Tibial nerve (tissue), 4 donors: Measurements from ENCODE around the gene ERC2. TPM values are rescaled to one million over a fixed set of nuclear protein-coding genes. Genes with fewer than 3 reads are reported as not detected.

ENCODE experiments used
- DNase-seq, 2 donors: peaks; one replicate each; pipeline ENCODE4 v3.0.0-alpha.2; 2019; ENCODE audit warnings: low spot score in 2 of 2
- H3K27ac ChIP-seq, 4 donors: fragments of 200-600 bp; sonication (generic) in 3 of 4; one replicate each; pipeline ENCODE4 v1.5.1; 2017 to 2019; ENCODE audit warnings: mild to moderate bottlenecking in 1 of 4
- H3K27me3 ChIP-seq, 2 donors: fragments of 200-600 bp; sonication (generic) in 1 of 2; one replicate each; pipeline versions ENCODE4 v1.5.1 to v1.6.0; 2017 to 2019
- H3K36me3 ChIP-seq, 3 donors: fragments of 200-600 bp; sonication (generic); one replicate each; pipeline ENCODE4 v1.5.1; 2018 to 2019
- H3K4me1 ChIP-seq, 4 donors: fragments of 200-600 bp; sonication (generic) in 3 of 4; one replicate each; pipeline ENCODE4 v1.5.1; 2017 to 2019
- H3K4me3 ChIP-seq, 4 donors: fragments of 200-600 bp; sonication (generic) in 3 of 4; one replicate each; pipeline ENCODE4 v1.5.1; 2017 to 2019; ENCODE audit warnings: mild to moderate bottlenecking in 1 of 4, moderate library complexity in 1 of 4
- H3K9me3 ChIP-seq, 4 donors: fragments of 200-600 bp; sonication (generic) in 3 of 4; one replicate each; pipeline ENCODE4 v1.5.1; 2017 to 2019
- CTCF ChIP-seq, 5 experiments: fragments of 200-600 bp in 3 of 5; fragments of 450-650 bp in 2 of 5; sonication (generic) in 3 of 5; IDR thresholded peaks; one replicate each; pipeline ENCODE4 v1.5.1; 2016 to 2019; ENCODE audit warnings: antibody characterized with exemption in 5 of 5, mild to moderate bottlenecking in 3 of 5, moderate library complexity in 2 of 5
- EP300 ChIP-seq, 2 donors: sonication (generic); formaldehyde crosslinking; IDR thresholded peaks; one replicate each; pipeline ENCODE4 v1.6.1; 2017; ENCODE audit warnings: antibody characterized with exemption in 2 of 2, mild to moderate bottlenecking in 1 of 2
- POLR2A ChIP-seq, 2 donors: fragments of 450-650 bp; IDR thresholded peaks; one replicate each; pipeline ENCODE4 v1.6.1; 2017; ENCODE audit warnings: antibody characterized with exemption in 2 of 2, mild to moderate bottlenecking in 2 of 2, moderate library complexity in 2 of 2
- WGBS, 2 donors: methylation state at CpG; one replicate each; pipeline ENCODE4 v1.1.5; 2018; 5-methylcytosine and 5-hydroxymethylcytosine counted together
- total RNA-seq, 4 donors: library from RNA; depleted of rRNA; stranded (reverse); fragments of >200 nt; gene quantifications; one replicate each; pipeline ENCODE4 v1.1.0, GENCODE V29; 2016

ERC2 gene
- total RNA-seq, 4 donors from 2014 or later, result 0.84 to 0.98 (median 0.90) TPM; not detected in 1

GRCh38 chr3:56397798-56398197 is 70.5 kb downstream of the ERC2 start:
- no peaks in the 10 kb centered on the region for H3K27me3 ChIP-seq
- DNase-seq, result no peak
- H3K27ac ChIP-seq, result no peak overlapping the region
- WGBS, 2 donors, result 86 to 88% methylated on average over 2 of the region's 2 CpGs
- H3K36me3 ChIP-seq, result no peaks in the 10 kb centered on the region
- TF ChIP-seq EP300 (IDR thresholded peaks at IDR 0.05), result no peak
- no peak for TF ChIP-seq CTCF (IDR thresholded peaks at IDR 0.05)
- no peak for TF ChIP-seq POLR2A (IDR thresholded peaks at IDR 0.05)
- no peak overlapping the region for H3K4me3 ChIP-seq
- no peaks in the 10 kb centered on the region for H3K4me1 ChIP-seq
- no peaks in the 10 kb centered on the region for H3K9me3 ChIP-seq

- H3K27me3 ChIP-seq, result no peaks in the 10 kb centered on the region
- no peak overlapping the region for H3K4me3 ChIP-seq
- no peaks in the 10 kb centered on the region for H3K36me3 ChIP-seq
- H3K9me3 ChIP-seq, result no peaks in the 10 kb centered on the region
- H3K4me1 ChIP-seq, result no peaks in the 10 kb centered on the region
- WGBS, 2 donors, result 80 to 85% methylated on average over 3 of the region's 3 CpGs
- no peak for DNase-seq
- no peak overlapping the region for H3K27ac ChIP-seq
- TF ChIP-seq EP300 (IDR thresholded peaks at IDR 0.05) (no peak), POLR2A (IDR thresholded peaks at IDR 0.05) (no peak), CTCF (IDR thresholded peaks at IDR 0.05) (no peak)
Observed at GRCh38 chr3:56389183-56389830, 79.0 kb downstream of the ERC2 start.

- Histone ChIP-seq H3K4me1 (no peaks in the 10 kb centered on the region), H3K36me3 (no peaks in the 10 kb centered on the region), H3K27ac (no peak overlapping the region), H3K27me3 (no peaks in the 10 kb centered on the region), H3K4me3 (no peak overlapping the region), H3K9me3 (no peaks in the 10 kb centered on the region)
- TF ChIP-seq EP300 (IDR thresholded peaks at IDR 0.05) (no peak), CTCF (IDR thresholded peaks at IDR 0.05) (no peak), POLR2A (IDR thresholded peaks at IDR 0.05) (no peak)
- DNase-seq, result no peak
- 70 to 82% methylated on average over 3 of the region's 3 CpGs for WGBS, 2 donors
Observed at GRCh38 chr3:56383092-56383491, 85.2 kb downstream of the ERC2 start.

GRCh38 chr3:56379723-56380287 is 88.5 kb downstream of the ERC2 start:
- Histone ChIP-seq H3K36me3 (no peaks in the 10 kb centered on the region), H3K4me1 (no peaks in the 10 kb centered on the region), H3K9me3 (peaks cover 0 to 9% (median 0%) of the 10 kb centered on the region in 4 donors), H3K27ac (no peak overlapping the region), H3K4me3 (no peak overlapping the region), H3K27me3 (no peaks in the 10 kb centered on the region)
- TF ChIP-seq CTCF (IDR thresholded peaks at IDR 0.05) (no peak), EP300 (IDR thresholded peaks at IDR 0.05) (no peak)
- WGBS, 2 donors, result 58 to 74% methylated on average over 7 of the region's 7 CpGs
- DNase-seq, result no peak

GRCh38 chr3:56375654-56376053 is 92.6 kb downstream of the ERC2 start:
- WGBS, 2 donors, result 88 to 95% methylated on average over 3 of the region's 3 CpGs
- TF ChIP-seq CTCF (IDR thresholded peaks at IDR 0.05) (no peak), POLR2A (IDR thresholded peaks at IDR 0.05) (no peak), EP300 (IDR thresholded peaks at IDR 0.05) (no peak)
- H3K36me3 ChIP-seq, result no peaks in the 10 kb centered on the region

More at GRCh38 chr3:56375654-56376053, 92.6 kb downstream of the ERC2 start:
- DNase-seq, result no peak
- no peaks in the 10 kb centered on the region for H3K4me1 ChIP-seq
- peaks cover 0 to 9% (median 0%) of the 10 kb centered on the region in 4 donors for H3K9me3 ChIP-seq
- no peaks in the 10 kb centered on the region for H3K27me3 ChIP-seq
- H3K4me3 ChIP-seq, result no peak overlapping the region
- no peak overlapping the region for H3K27ac ChIP-seq
